CD4-positive, alpha-beta T cell treated with Interleukin-10 for 1 hour (primary cell): ENCODE data around the gene LACTB.
"Not testable (repeated sequence)": the region's sequence is repeated elsewhere in the genome, so short reads cannot be mapped to it uniquely, and the experiment has no call there.

Experiments used
- DNase-seq: peaks from one replicate; pipeline ENCODE4 v3.0.0-alpha.2; 2020

Gene LACTB

GRCh38 chr15:63090472-63090871, 31.2 kb upstream of the LACTB start:
- DNase-seq = no peak

- no peak for DNase-seq
Measured at GRCh38 chr15:63090887-63091286, 30.8 kb upstream of the LACTB start.

GRCh38 chr15:63091679-63092446, 29.8 kb upstream of the LACTB start:
- DNase-seq = no peak

GRCh38 chr15:63093486-63094205, 28.0 kb upstream of the LACTB start:
- peak; percentile 76 for DNase-seq

GRCh38 chr15:63094495-63094931, 27.1 kb upstream of the LACTB start:
- DNase-seq = no peak

GRCh38 chr15:63096178-63096577, 25.5 kb upstream of the LACTB start:
- no peak for DNase-seq

GRCh38 chr15:63098901-63099300, 22.8 kb upstream of the LACTB start:
- not testable (repeated sequence) for DNase-seq

GRCh38 chr15:63099581-63099980, 22.1 kb upstream of the LACTB start:
- not testable (repeated sequence) for DNase-seq

- DNase-seq = no peak
Measured at GRCh38 chr15:63103416-63103815, 18.2 kb upstream of the LACTB start.

GRCh38 chr15:63104727-63105126, 16.9 kb upstream of the LACTB start:
- DNase-seq = no peak

- peak; percentile 17 for DNase-seq
Measured at GRCh38 chr15:63105354-63105753, 16.3 kb upstream of the LACTB start.

- no peak for DNase-seq
Measured at GRCh38 chr15:63107895-63108546, 13.6 kb upstream of the LACTB start.

- no peak for DNase-seq
Measured at GRCh38 chr15:63109498-63109897, 12.2 kb upstream of the LACTB start.

- DNase-seq = no peak
Measured at GRCh38 chr15:63109920-63110319, 11.7 kb upstream of the LACTB start.

GRCh38 chr15:63110428-63111026, 11.1 kb upstream of the LACTB start:
- DNase-seq = no peak

- no peak for DNase-seq
Measured at GRCh38 chr15:63111481-63111880, 10.2 kb upstream of the LACTB start.

GRCh38 chr15:63112871-63113270, 8.8 kb upstream of the LACTB start:
- no peak for DNase-seq

GRCh38 chr15:63114465-63114864, 7.2 kb upstream of the LACTB start:
- DNase-seq = no peak

GRCh38 chr15:63118854-63119253, 2.8 kb upstream of the LACTB start:
- no peak for DNase-seq

GRCh38 chr15:63122002-63122875, 578 bp downstream of the LACTB start:
- peak; percentile 87 for DNase-seq

GRCh38 chr15:63124506-63124905, 2.8 kb downstream of the LACTB start:
- DNase-seq = no peak

- no peak for DNase-seq
Measured at GRCh38 chr15:63126726-63127125, 5.1 kb downstream of the LACTB start.
